NCI-H146 treated with DMSO at 0.1 percent for 48 hours (cell line): Measurements from ENCODE around the gene DFFB.
"Not testable (repeated sequence)": the region's sequence is repeated elsewhere in the genome, so short reads cannot be mapped to it uniquely, and the experiment has no call there.

Source experiments
- DNase-seq: peaks from one replicate; lab custom pipeline; 2025; ENCODE audit not compliant: unreplicated experiment; lab: John Stamatoyannopoulos, UW

Gene DFFB

GRCh38 chr1:3908886-3909517 is 51.7 kb downstream of the DFFB start:
- no peak for DNase-seq

- no peak for DNase-seq
Observed at GRCh38 chr1:3909615-3910014, 52.3 kb downstream of the DFFB start.

- no peak for DNase-seq
Observed at GRCh38 chr1:3910049-3910731, 52.9 kb downstream of the DFFB start.

- DNase-seq: peak; percentile 42
Observed at GRCh38 chr1:3910857-3911845, 53.9 kb downstream of the DFFB start.

- DNase-seq: no peak
Observed at GRCh38 chr1:3911981-3912808, 54.9 kb downstream of the DFFB start.

- DNase-seq: no peak
Observed at GRCh38 chr1:3912809-3913685, 55.8 kb downstream of the DFFB start.

- no peak for DNase-seq
Observed at GRCh38 chr1:3914331-3914851, 57.1 kb downstream of the DFFB start.

GRCh38 chr1:3914911-3915310 is 57.6 kb downstream of the DFFB start:
- no peak for DNase-seq

GRCh38 chr1:3915551-3916121 is 58.4 kb downstream of the DFFB start:
- no peak for DNase-seq

- no peak for DNase-seq
Observed at GRCh38 chr1:3917761-3918160, 60.5 kb downstream of the DFFB start.

- not testable (repeated sequence) for DNase-seq
Observed at GRCh38 chr1:3918359-3918758, 61.1 kb downstream of the DFFB start.

GRCh38 chr1:3918966-3919611 is 61.8 kb downstream of the DFFB start:
- peak; percentile 61 for DNase-seq

- no peak for DNase-seq
Observed at GRCh38 chr1:3919706-3920105, 62.4 kb downstream of the DFFB start.

GRCh38 chr1:3921765-3922164 is 64.5 kb downstream of the DFFB start:
- DNase-seq: no peak

GRCh38 chr1:3922201-3922725 is 65.0 kb downstream of the DFFB start:
- no peak for DNase-seq

GRCh38 chr1:3922851-3923250 is 65.6 kb downstream of the DFFB start:
- no peak for DNase-seq

GRCh38 chr1:3923378-3924185 is 66.3 kb downstream of the DFFB start:
- no peak for DNase-seq
